Measurements from ENCODE around the gene RIMBP2.

The RIMBP2 gene

GRCh38 chr12:130468700-130469245 lies 247.3 kb downstream of the RIMBP2 start:
- no peak for DNase-seq (ENCODE audit: extremely low read depth, low read depth)
- no peak overlapping the region for H3K4me3 ChIP-seq (replicated peaks; ENCODE audit: low read depth, low read length)

GRCh38 chr12:130468186-130468585 lies 247.9 kb downstream of the RIMBP2 start:
- H3K4me3 ChIP-seq (replicated peaks; ENCODE audit: low read depth, low read length) = no peak overlapping the region
- DNase-seq (ENCODE audit: extremely low read depth, low read depth) = no peak
- no peak for TF ChIP-seq CTCF (IDR thresholded peaks at IDR 0.05; ENCODE audit: low read depth, low read length, missing control alignments)

More at GRCh38 chr12:130468700-130469245, 247.3 kb downstream of the RIMBP2 start:
- no peak for TF ChIP-seq CTCF (IDR thresholded peaks at IDR 0.05; ENCODE audit: low read depth, low read length, missing control alignments)

GRCh38 chr12:130465626-130466025 lies 250.5 kb downstream of the RIMBP2 start:
- no peak for DNase-seq (ENCODE audit: extremely low read depth, low read depth)
- H3K4me3 ChIP-seq (replicated peaks; ENCODE audit: low read depth, low read length) = no peak overlapping the region
- no peak for TF ChIP-seq CTCF (IDR thresholded peaks at IDR 0.05; ENCODE audit: low read depth, low read length, missing control alignments)

GRCh38 chr12:130465046-130465445 lies 251.1 kb downstream of the RIMBP2 start:
- DNase-seq (ENCODE audit: extremely low read depth, low read depth) = no peak
- TF ChIP-seq CTCF (IDR thresholded peaks at IDR 0.05; ENCODE audit: low read depth, low read length, missing control alignments) = no peak
- no peak overlapping the region for H3K4me3 ChIP-seq (replicated peaks; ENCODE audit: low read depth, low read length)

- TF ChIP-seq CTCF (IDR thresholded peaks at IDR 0.05; ENCODE audit: low read depth, low read length, missing control alignments) = no peak
- no peak for DNase-seq (ENCODE audit: extremely low read depth, low read depth)
Measured at GRCh38 chr12:130463818-130464670, 252.1 kb downstream of the RIMBP2 start.

GRCh38 chr12:130463275-130463658 lies 252.8 kb downstream of the RIMBP2 start:
- TF ChIP-seq CTCF (IDR thresholded peaks at IDR 0.05; ENCODE audit: low read depth, low read length, missing control alignments) = no peak
- DNase-seq (ENCODE audit: extremely low read depth, low read depth) = no peak
- no peak overlapping the region for H3K4me3 ChIP-seq (replicated peaks; ENCODE audit: low read depth, low read length)

More at GRCh38 chr12:130463818-130464670, 252.1 kb downstream of the RIMBP2 start:
- no peak overlapping the region for H3K4me3 ChIP-seq (replicated peaks; ENCODE audit: low read depth, low read length)

All from HFF-Myc (cell line).